ENCODE data around the gene NAT10. TPM values are rescaled to one million over a fixed set of nuclear protein-coding genes. Genes with fewer than 3 reads are reported as not detected.
"Not testable (repeated sequence)": the region's sequence is repeated elsewhere in the genome, so short reads cannot be mapped to it uniquely, and the experiment has no call there.

The NAT10 gene
- total RNA-seq, 1 donor from 2014 or later: 42.9 TPM

DNA sequence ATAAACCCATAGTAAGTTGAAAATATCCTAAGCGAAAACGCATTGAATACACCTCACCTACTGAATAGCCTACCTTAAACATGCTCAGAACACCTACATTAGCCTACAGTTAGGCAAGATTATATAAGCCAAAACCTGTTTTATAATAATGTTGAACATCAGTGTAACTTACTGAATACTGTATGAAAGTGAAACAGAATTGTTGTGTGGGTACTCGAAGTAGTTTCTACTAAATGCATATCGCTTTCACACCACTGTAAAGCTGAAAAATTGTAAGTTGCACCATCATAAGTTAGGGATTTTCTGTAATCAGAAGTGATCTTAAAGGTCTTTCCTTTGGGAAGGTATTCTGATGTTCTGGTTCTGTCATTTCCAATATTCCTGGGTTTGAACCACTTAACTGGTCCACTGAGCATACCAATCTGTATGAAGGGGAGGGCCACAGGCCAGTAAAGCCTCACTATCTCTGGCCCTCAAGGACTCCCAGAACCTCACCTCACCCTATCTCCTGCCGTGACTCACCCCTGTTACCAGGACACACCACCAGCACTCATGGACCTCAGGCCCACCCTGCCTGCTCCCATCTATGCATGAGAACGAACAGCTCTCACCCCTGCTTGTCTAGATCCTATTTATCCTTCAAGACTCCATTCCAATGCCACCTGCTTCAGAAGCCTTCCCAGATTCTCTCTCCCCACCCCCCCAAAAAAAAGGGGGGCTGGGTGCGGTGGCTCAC, 70.0 kb downstream of the NAT10 start:
- no peak overlapping the region for H3K4me3 ChIP-seq
- no peaks in the 10 kb centered on the region for H3K9me3 ChIP-seq
- H3K27ac ChIP-seq: no peak overlapping the region
- no peaks in the 10 kb centered on the region for H3K27me3 ChIP-seq
- peaks cover 7% of the 10 kb centered on the region for H3K4me1 ChIP-seq
- TF ChIP-seq, protein P1, sequence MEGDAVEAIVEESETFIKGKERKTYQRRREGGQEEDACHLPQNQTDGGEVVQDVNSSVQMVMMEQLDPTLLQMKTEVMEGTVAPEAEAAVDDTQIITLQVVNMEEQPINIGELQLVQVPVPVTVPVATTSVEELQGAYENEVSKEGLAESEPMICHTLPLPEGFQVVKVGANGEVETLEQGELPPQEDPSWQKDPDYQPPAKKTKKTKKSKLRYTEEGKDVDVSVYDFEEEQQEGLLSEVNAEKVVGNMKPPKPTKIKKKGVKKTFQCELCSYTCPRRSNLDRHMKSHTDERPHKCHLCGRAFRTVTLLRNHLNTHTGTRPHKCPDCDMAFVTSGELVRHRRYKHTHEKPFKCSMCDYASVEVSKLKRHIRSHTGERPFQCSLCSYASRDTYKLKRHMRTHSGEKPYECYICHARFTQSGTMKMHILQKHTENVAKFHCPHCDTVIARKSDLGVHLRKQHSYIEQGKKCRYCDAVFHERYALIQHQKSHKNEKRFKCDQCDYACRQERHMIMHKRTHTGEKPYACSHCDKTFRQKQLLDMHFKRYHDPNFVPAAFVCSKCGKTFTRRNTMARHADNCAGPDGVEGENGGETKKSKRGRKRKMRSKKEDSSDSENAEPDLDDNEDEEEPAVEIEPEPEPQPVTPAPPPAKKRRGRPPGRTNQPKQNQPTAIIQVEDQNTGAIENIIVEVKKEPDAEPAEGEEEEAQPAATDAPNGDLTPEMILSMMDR (IDR thresholded peaks at IDR 0.05): no peak
- no peak for ATAC-seq
- intact Hi-C loops (cut with DNase I): loop anchor here (2.0 to 10.0 kb wide), 2 partner anchors 183 to 319 kb away; partner anchors contain the start of gene ABTB2
- DNase-seq: no peak
- no peaks in the 10 kb centered on the region for H3K36me3 ChIP-seq

DNA sequence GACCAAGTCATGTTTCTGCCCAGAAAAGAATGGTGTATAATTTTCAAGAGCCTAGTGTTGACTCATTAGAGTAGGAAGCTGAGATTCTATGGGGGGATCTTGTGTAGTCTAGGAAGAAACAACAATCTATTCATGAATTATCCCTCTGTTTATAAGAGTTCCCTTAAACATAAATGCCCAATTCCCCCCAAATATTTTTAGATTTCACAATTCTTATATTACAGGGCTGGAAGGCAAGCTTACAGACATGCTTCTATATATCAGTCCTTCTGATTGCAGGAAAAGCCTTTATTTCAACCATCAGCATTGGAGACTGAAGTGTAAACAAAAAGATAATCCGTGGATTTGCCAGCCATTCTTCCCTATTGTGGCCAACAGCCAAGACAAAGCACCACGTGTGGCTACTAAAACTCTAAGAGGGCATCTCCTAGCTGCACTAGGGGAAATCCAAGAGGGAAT, 71.4 kb downstream of the NAT10 start:
- no peak for ATAC-seq
- Histone ChIP-seq H3K27ac (no peak overlapping the region), H3K9me3 (no peaks in the 10 kb centered on the region), H3K4me3 (no peak overlapping the region), H3K36me3 (no peaks in the 10 kb centered on the region), H3K4me1 (peaks cover 7% of the 10 kb centered on the region), H3K27me3 (no peaks in the 10 kb centered on the region)
- TF ChIP-seq, protein P1 (IDR thresholded peaks at IDR 0.05): no peak
- DNase-seq: no peak
- intact Hi-C loops (cut with DNase I): loop anchor here (10.0 kb wide), 1 partner anchor 318 kb away; no protein-coding TSS in a partner anchor

DNA sequence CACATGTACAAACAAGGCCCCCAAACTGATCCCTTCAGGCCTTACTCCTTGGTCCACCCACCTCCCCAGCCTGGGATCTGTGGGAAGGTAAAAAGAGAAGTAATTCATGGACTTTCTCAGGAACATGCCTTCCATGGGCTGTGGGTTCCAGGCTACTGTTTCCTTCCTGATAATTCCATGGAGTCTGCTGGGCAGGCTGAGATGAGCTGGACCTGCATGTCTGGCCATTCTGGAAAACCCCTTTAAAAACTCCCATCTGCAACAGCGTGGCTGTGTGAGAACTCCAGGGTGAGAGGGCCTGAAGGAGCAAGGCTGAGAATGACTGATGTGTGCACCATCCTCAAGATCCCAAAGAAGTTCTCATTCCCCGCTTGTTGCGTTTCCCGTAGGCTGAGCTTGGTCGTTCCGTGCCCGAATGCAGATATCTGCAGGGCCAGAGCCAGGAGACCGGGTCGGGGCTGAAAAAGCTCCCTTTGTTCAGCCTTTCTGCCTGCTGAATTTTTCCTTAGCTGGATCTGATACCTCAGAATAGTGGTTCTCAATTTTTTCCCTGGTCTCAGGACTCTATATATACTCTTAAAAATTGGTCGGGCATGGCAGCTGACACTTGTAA, 72.9 kb downstream of the NAT10 start:
- Histone ChIP-seq H3K27me3 (no peaks in the 10 kb centered on the region), H3K9me3 (no peaks in the 10 kb centered on the region), H3K36me3 (no peaks in the 10 kb centered on the region), H3K27ac (no peak overlapping the region), H3K4me3 (no peak overlapping the region), H3K4me1 (peaks cover 7% of the 10 kb centered on the region)
- intact Hi-C loops (cut with DNase I): loop anchor here (10.0 kb wide), 1 partner anchor 316 kb away; no protein-coding TSS in a partner anchor
- DNase-seq: no peak
- TF ChIP-seq, protein P1 (IDR thresholded peaks at IDR 0.05): no peak
- ATAC-seq: no peak

DNA sequence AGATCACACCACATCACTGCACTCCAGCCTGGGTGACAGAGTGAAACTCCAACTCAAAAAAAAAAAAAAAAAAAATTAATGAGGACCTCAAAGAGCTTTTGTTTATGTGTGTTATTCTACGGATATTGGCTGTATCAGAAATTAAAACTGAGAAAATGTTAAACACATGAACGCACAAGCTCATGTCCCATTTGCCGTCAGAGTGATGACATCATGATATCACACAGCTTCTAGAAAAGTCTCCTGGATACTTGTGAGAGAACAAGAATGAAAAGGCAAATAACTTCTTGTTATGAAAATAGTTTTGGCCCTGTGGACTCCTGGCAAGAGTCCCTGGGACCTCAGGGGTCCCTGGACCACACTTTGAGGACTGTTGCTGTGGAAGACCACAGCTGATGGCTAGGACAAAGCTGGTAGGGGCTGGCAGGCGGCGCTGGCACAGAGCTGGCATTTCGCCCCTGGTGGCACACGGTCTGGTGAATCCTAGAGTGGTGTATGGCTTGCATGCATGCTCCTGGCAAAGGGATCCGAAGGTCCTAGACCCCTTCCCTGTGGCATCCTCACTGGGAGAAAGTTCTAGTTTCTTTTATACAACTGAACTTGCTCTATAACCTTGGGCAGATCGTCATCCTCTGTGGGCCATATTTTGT, 73.7 kb downstream of the NAT10 start:
- Histone ChIP-seq H3K9me3 (no peaks in the 10 kb centered on the region), H3K4me1 (peaks cover 6% of the 10 kb centered on the region), H3K27me3 (no peaks in the 10 kb centered on the region), H3K27ac (no peak overlapping the region), H3K36me3 (no peaks in the 10 kb centered on the region), H3K4me3 (no peak overlapping the region)
- TF ChIP-seq, protein P1 (IDR thresholded peaks at IDR 0.05): no peak
- ATAC-seq (no peak), DNase-seq (no peak)
- intact Hi-C loops (cut with DNase I): loop anchor here (10.0 kb wide), 1 partner anchor 316 kb away; no protein-coding TSS in a partner anchor

DNA sequence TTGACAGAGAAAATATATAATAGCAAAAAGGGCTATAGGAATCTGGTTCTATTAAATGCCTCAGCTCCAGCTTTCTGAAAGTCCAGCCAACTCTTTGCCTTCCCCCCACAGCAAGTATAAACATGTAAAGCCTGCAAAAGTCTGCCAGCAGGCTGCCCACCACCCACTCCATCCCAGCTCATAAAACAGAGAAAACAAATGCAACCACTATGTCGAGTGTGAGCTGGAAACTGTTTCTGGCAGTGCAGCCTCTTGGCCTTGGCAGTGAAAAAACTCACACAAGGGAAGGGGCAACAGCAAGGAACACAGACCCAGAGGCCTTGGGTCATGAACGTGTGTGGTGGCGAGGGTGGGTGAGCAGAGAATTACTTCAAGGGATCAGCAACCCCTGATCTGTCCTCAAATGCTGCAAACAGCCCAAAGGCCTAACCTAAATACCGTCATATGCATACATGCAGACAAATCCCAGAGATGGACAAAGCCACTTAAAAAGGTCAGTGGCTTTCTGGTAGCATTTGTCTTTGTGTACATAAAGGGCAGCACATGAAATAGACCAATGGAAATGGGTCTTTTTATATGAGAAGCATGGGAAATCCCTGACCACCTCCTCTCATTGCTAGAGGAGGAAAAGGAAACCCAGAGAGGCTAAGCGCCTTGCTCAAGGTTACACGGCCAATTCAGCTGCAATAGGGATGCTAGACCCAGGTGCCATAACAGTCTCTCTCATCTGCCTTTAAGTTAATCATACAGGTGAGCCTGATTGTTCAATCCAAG, 74.8 kb downstream of the NAT10 start:
- Histone ChIP-seq H3K9me3 (no peaks in the 10 kb centered on the region), H3K4me3 (no peak overlapping the region), H3K4me1 (no peaks in the 10 kb centered on the region), H3K36me3 (no peaks in the 10 kb centered on the region), H3K27ac (no peak overlapping the region), H3K27me3 (no peaks in the 10 kb centered on the region)
- intact Hi-C loops (cut with DNase I): no loop called here
- no peak for ATAC-seq
- no peak for DNase-seq
- TF ChIP-seq, protein P1 (IDR thresholded peaks at IDR 0.05): no peak

DNA sequence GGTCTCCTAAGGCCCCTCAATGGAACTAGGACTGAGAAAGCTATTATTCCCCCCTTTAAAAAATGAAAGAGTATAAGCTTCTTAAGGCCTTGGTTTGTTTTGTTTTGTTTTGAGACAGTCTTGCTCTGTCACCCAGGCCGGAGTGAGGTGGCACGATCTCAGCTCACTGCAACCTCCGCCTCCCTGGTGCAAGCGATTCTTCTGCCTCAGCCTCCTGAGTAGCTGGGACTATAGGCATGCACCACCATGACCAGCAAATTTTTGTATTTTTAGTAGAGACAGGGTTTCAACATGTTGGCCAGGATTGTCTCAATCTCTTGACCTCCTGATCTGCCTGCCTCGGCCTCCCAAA, 75.4 kb downstream of the NAT10 start:
- H3K27ac ChIP-seq; intact Hi-C loops (cut with DNase I); H3K4me3 ChIP-seq; H3K4me1 ChIP-seq; H3K36me3 ChIP-seq; DNase-seq; ATAC-seq; H3K27me3 ChIP-seq; H3K9me3 ChIP-seq: not testable (repeated sequence)
